Activated T-cell treated with anti-CD3 and anti-CD28 coated beads, Interleukin-2, amount 50 U/mL, for 24 hours (primary cell): ENCODE measurements around the gene TEX38.
"Not testable (repeated sequence)": the region's sequence is repeated elsewhere in the genome, so short reads cannot be mapped to it uniquely, and the experiment has no call there.

Source experiments
- DNase-seq: peaks from one replicate; pipeline ENCODE4 v3.0.0-alpha.2; 2020
- H3K27ac Mint-ChIP-seq: 2 replicates; pipeline ENCODE4 v1.8.0; 2020; ENCODE audit warnings: mild to moderate bottlenecking, mixed read lengths
- H3K27me3 Mint-ChIP-seq: 2 replicates; pipeline ENCODE4 v1.8.0; 2020; ENCODE audit warnings: mixed read lengths
- H3K36me3 Mint-ChIP-seq: 2 replicates; pipeline ENCODE4 v1.8.0; 2020; ENCODE audit warnings: low read depth, mixed read lengths
- H3K4me1 Mint-ChIP-seq: 2 replicates; pipeline ENCODE4 v1.8.0; 2020; ENCODE audit warnings: low read depth, mixed read lengths
- H3K4me3 Mint-ChIP-seq: 2 replicates; pipeline ENCODE4 v1.8.0; 2020; ENCODE audit warnings: mild to moderate bottlenecking, moderate library complexity, mixed read lengths
- H3K9me3 Mint-ChIP-seq: 2 replicates; pipeline ENCODE4 v1.8.0; 2020; ENCODE audit warnings: mixed read lengths

Gene TEX38

GRCh38 chr1:46687921-46688509 lies 16.4 kb downstream of the TEX38 start:
- Mint-ChIP-seq H3K4me1 (peaks cover 22% of the 10 kb centered on the region), H3K4me3 (no peak overlapping the region), H3K9me3 (no peaks in the 10 kb centered on the region), H3K27ac (peak overlapping the region; percentile 3), H3K36me3 (peaks cover 98% of the 10 kb centered on the region), H3K27me3 (no peaks in the 10 kb centered on the region)
- no peak for DNase-seq

DNA sequence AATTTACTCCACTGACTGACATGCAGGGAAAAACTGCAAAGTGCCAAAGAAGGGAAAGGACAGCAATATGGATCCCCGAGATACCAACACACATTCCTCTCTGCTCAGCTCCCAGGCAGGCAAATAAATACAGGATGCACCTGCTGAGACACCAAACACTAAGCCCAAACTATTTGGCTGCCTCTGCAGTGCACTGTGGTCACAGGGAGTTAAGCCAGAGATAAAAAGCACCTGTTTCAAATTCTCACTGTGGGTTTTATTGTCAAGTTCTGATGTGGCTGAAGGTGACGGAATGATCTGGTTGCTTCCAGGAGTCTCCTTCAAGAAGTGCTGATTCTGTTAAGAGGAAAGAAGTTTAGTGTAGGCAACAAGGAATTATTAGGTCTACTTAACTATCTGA lies 17.7 kb downstream of the TEX38 start:
- Mint-ChIP-seq H3K4me1 (peaks cover 25% of the 10 kb centered on the region), H3K36me3 (peaks cover 96% of the 10 kb centered on the region)

DNA sequence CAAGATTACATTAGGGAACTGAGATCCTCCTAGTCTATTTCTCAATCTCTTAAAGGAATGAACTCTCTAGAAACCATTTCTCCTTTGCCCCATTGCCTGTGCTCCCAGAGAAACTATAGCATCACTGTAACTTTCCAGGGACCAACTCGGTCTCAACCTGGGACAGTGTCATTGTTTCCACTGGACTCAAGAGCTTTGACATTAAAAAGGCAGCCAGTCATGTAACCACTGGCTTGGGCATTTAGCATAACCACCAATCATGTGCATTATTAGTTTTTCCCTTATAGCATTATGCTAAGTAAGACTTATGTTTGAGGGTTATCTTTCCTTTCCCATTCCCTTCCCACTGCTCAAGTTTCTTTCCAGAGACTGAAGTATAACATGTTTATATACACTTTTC lies 18.2 kb downstream of the TEX38 start:
- peaks cover 96% of the 10 kb centered on the region for H3K36me3 Mint-ChIP-seq
- no peak overlapping the region for H3K4me3 Mint-ChIP-seq
- peaks cover 21% of the 10 kb centered on the region for H3K4me1 Mint-ChIP-seq
- no peaks in the 10 kb centered on the region for H3K9me3 Mint-ChIP-seq
- H3K27ac Mint-ChIP-seq, result peak overlapping the region; percentile 72
- DNase-seq, result no peak
- no peaks in the 10 kb centered on the region for H3K27me3 Mint-ChIP-seq

More for the DNA sequence above, 17.7 kb downstream of the TEX38 start:
- H3K9me3 Mint-ChIP-seq, result no peaks in the 10 kb centered on the region
- H3K27me3 Mint-ChIP-seq, result no peaks in the 10 kb centered on the region
- H3K4me3 Mint-ChIP-seq, result no peak overlapping the region
- no peak for DNase-seq
- peak overlapping the region; percentile 65 for H3K27ac Mint-ChIP-seq

DNA sequence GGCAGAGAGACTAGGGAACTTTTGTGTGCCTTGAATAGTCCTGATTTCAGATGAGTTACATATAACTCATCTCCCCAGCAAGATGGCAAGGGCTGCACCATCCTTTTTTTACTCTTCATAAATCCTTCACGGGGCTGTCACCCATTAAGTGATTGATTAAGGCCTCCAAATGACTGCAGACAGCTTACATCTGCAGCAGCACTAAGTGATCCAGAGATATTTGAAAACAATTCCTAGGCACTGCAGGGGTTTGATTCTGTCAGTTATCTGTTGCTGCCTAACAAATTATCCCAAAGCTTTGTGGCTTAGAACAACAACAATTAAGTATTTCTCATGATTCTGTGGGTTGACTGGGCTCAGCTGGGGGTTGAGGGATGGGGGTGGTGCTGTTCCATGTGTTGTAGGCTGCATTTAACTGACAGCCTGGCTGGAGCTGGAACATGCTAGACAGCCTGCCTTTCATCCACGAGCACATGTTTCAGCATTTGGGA lies 19.3 kb downstream of the TEX38 start:
- no peak for DNase-seq
- Mint-ChIP-seq H3K4me1 (peaks cover 20% of the 10 kb centered on the region), H3K4me3 (no peak overlapping the region), H3K27ac (peak overlapping the region; percentile 4), H3K36me3 (peaks cover 97% of the 10 kb centered on the region), H3K27me3 (no peaks in the 10 kb centered on the region), H3K9me3 (peaks cover 4% of the 10 kb centered on the region)

DNA sequence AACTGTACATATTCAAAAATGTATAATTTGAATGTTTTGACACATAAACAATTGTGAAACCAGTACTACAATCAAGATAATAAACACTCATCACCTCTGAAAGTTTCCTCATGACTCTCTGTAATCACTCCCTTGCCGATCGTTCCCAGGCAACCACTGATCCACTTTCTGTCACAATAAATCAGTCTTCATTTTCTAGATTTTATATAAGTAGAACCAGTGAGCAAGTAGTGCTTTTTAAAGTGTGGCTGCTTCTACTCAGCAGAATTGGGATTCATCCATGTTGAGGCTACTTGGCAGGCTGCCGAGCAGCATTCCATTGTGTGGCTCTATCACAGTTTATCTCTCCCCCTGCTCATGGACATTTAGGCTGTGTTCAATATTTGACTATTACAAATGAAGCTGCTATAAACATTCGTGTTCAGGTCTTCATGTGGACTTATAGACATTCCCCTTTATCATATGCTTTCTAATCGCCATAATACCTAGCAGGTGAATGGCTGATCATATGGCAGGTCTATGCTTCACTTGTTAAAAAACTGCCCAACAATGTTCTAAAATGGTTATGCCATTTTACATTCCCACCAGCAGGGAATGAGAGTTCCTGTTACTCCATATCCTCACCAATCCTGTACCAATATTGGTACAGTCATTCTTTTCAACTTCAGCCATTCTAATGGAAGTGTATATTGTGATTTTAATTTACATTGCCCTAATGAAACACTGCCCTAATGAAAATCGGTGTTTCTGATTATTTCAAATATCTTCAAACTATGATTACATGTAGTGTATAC lies 20.5 kb downstream of the TEX38 start:
- Mint-ChIP-seq H3K36me3 (peaks cover 97% of the 10 kb centered on the region), H3K4me3 (no peak overlapping the region), H3K9me3 (peaks cover 4% of the 10 kb centered on the region), H3K4me1 (peaks cover 18% of the 10 kb centered on the region), H3K27me3 (no peaks in the 10 kb centered on the region), H3K27ac (peak overlapping the region; percentile 18)
- DNase-seq, result no peak

- H3K4me3 Mint-ChIP-seq, result no peak overlapping the region
- H3K9me3 Mint-ChIP-seq, result peaks cover 4% of the 10 kb centered on the region
- peak overlapping the region; percentile 1 for H3K27ac Mint-ChIP-seq
- H3K27me3 Mint-ChIP-seq, result no peaks in the 10 kb centered on the region
- DNase-seq, result no peak
- peaks cover 15% of the 10 kb centered on the region for H3K4me1 Mint-ChIP-seq
- peaks cover 95% of the 10 kb centered on the region for H3K36me3 Mint-ChIP-seq
Observed at GRCh38 chr1:46692811-46693770, 21.4 kb downstream of the TEX38 start.

GRCh38 chr1:46694676-46695075 lies 23.0 kb downstream of the TEX38 start:
- not testable (repeated sequence) for H3K27ac Mint-ChIP-seq, H3K27me3 Mint-ChIP-seq, H3K9me3 Mint-ChIP-seq, DNase-seq, H3K4me3 Mint-ChIP-seq
- Mint-ChIP-seq H3K36me3 (peaks cover 95% of the 10 kb centered on the region), H3K4me1 (peaks cover 23% of the 10 kb centered on the region)

DNA sequence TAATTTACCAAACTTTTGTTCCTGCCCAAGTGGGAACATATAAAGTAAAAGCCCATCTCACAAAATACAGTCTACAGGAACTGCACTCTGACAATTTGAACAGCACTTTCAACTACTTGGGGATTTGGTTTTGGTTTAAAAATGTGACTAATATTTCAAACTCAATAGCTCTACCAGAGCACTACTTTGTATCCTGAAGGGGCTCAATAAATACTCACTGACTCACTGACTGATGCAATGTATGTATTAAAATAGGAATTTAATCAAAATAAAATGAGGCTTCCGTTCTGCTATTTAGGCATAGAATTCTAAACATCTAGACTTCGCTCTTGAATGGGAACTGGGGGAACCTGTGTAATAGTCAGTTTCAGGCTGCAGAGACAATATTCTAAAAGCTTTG lies 25.4 kb downstream of the TEX38 start:
- peaks cover 4% of the 10 kb centered on the region for H3K9me3 Mint-ChIP-seq
- no peak for DNase-seq
- H3K27ac Mint-ChIP-seq, result no peak overlapping the region
- no peak overlapping the region for H3K4me3 Mint-ChIP-seq
- H3K4me1 Mint-ChIP-seq, result peaks cover 33% of the 10 kb centered on the region
- no peaks in the 10 kb centered on the region for H3K27me3 Mint-ChIP-seq
- peaks cover 93% of the 10 kb centered on the region for H3K36me3 Mint-ChIP-seq

DNA sequence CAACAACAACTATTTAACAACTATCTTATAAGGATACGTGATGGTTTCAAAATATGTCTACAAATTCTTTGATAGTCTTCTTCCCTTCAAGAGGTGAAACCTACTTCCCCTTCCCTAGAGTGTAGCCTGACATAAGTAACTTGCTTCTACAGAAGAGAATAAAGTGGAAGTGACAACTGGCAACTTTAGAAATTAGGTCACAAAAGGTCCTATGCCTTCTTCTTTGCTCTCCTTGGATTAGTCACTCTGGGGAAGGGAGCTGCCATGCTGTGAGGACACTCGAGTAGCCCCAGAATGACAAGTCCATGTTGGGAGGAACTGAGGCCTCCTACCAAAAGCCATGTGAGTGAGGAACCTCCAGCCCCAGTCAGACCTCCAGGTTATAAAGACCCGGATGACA lies 28.0 kb downstream of the TEX38 start:
- DNase-seq, result no peak
- Mint-ChIP-seq H3K4me1 (peaks cover 50% of the 10 kb centered on the region), H3K9me3 (peaks cover 4% of the 10 kb centered on the region), H3K27ac (peak overlapping the region; percentile 34), H3K27me3 (no peaks in the 10 kb centered on the region), H3K4me3 (no peak overlapping the region), H3K36me3 (peaks cover 95% of the 10 kb centered on the region)

DNA sequence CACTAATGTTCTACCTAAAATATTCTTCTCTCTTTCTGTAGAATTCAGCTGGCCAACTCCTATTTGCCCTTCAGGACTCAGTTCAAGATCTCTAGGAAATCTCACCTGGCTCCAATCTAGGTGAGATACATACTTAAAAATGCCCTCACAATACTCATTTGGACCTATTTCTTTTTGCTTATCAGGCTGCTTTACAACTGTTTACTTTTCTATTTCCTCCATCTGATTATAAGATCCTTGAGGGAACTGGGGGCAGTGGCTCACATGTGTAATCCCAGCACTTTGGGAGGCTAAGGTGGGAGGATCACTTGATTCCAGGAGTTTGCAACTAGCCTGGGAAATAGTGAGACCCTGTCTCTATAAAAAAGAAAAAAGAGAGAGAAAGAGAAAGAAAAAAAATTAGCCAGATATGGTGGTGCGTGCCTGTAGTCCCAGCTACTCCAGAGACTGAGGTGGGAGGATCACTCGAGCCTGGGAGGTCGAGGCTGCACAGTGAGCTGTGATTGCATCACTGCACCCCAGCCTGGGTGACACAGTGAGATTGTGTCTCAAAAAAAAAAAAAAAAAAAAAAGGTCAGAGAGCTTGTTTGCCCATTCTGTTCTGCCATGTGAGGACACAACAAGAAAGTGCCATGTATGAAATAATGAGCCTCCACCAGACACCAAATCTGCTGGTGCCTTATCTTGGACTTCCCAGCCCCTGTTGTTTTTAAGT lies 32.4 kb downstream of the TEX38 start:
- H3K9me3 Mint-ChIP-seq, result no peaks in the 10 kb centered on the region
- peak overlapping the region; percentile 26 for H3K27ac Mint-ChIP-seq
- H3K36me3 Mint-ChIP-seq, result peaks cover 92% of the 10 kb centered on the region
- DNase-seq, result no peak
- no peaks in the 10 kb centered on the region for H3K27me3 Mint-ChIP-seq
- H3K4me1 Mint-ChIP-seq, result peaks cover 60% of the 10 kb centered on the region
- H3K4me3 Mint-ChIP-seq, result no peak overlapping the region

DNA sequence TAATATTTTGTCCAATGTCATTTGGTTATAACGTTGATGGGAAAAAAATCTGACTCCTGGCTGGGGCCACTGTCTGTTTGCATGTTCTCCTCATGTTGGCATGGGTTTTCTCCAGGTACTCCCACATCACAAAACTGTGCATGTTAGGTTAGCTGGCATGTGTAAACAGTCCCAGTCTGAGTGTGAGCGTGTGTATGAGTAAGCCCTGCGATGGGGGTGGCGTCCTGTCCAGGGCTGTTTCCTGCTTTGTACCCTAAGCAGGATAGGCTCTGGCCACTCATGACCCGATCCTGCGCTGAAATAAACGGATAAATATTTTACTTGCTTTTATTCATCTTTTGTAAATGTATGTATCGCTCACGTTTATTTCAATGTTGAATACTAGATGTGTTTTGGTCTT lies 33.8 kb downstream of the TEX38 start:
- Mint-ChIP-seq H3K36me3 (peaks cover 92% of the 10 kb centered on the region), H3K27ac (peak overlapping the region; percentile 64), H3K4me1 (peaks cover 53% of the 10 kb centered on the region), H3K27me3 (no peaks in the 10 kb centered on the region), H3K4me3 (no peak overlapping the region), H3K9me3 (no peaks in the 10 kb centered on the region)
- DNase-seq, result no peak

DNA sequence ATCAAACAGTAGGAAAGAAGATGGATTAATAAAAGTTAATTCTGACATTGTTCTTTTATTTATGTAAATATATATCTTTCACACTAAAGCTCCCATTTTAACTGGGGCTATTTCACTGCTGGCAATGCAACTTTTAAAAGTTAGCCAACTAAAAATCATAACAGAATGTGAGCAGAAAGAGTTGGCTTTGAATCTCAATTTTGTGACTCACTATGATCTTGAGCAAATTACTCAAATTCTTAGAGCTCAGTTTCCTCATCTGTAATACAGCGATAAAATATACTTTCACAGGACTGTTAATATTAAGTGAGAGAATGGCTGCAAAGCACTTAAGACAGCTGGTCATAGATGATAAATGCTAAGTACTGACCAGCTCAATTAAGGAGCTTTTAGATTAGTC lies 36.5 kb downstream of the TEX38 start:
- no peaks in the 10 kb centered on the region for H3K27me3 Mint-ChIP-seq
- H3K4me3 Mint-ChIP-seq, result no peak overlapping the region
- H3K27ac Mint-ChIP-seq, result no peak overlapping the region
- H3K4me1 Mint-ChIP-seq, result peaks cover 48% of the 10 kb centered on the region
- no peaks in the 10 kb centered on the region for H3K9me3 Mint-ChIP-seq
- DNase-seq, result no peak
- peaks cover 88% of the 10 kb centered on the region for H3K36me3 Mint-ChIP-seq

DNA sequence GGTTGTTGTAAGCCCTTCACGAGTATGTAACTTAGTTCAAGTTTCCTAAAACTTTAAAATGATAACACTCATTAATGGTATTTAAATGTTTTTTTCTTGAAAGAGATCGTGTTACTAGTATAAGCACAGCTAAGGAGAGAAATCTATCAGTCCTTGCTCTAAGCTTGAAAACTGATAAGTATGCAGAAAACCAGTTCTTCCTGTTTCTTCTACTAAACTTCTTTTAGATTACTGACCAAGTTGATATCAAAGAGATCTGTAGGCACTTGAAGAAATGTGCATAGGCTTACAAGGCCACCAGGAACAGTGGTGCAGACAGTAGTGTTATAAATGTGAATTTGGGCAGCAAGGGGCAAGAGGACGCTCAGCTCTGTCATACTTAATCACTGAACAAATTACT lies 43.3 kb downstream of the TEX38 start:
- Mint-ChIP-seq H3K4me3 (no peak overlapping the region), H3K27ac (no peak overlapping the region)

GRCh38 chr1:46717654-46718053 lies 46.0 kb downstream of the TEX38 start:
- H3K27ac Mint-ChIP-seq, result peak overlapping the region; percentile 93
- H3K4me1 Mint-ChIP-seq, result peaks cover 41% of the 10 kb centered on the region
- DNase-seq, result no peak
- peaks cover 55% of the 10 kb centered on the region for H3K36me3 Mint-ChIP-seq
- H3K27me3 Mint-ChIP-seq, result no peaks in the 10 kb centered on the region
- H3K4me3 Mint-ChIP-seq, result peak overlapping the region; percentile 92
- H3K9me3 Mint-ChIP-seq, result no peaks in the 10 kb centered on the region

More for the DNA sequence above, 43.3 kb downstream of the TEX38 start:
- peaks cover 78% of the 10 kb centered on the region for H3K36me3 Mint-ChIP-seq
- no peaks in the 10 kb centered on the region for H3K9me3 Mint-ChIP-seq
- H3K4me1 Mint-ChIP-seq, result peaks cover 53% of the 10 kb centered on the region
- DNase-seq, result no peak
- no peaks in the 10 kb centered on the region for H3K27me3 Mint-ChIP-seq
